ENCODE data around the gene PACRGL. TPM values are rescaled to one million over a fixed set of nuclear protein-coding genes. Genes with fewer than 3 reads are reported as not detected.

PACRGL gene
- total and polyA plus RNA-seq, 9 of the 15 experiments (the other 6 are each of a cell fraction or from before 2014, with no cell fraction given), result 6.6 to 55.0 (median 27.5) TPM

GRCh38 chr4:20735931-20736330 is 35.7 kb downstream of the PACRGL start (continued):
- TF ChIP-seq, protein P1, sequence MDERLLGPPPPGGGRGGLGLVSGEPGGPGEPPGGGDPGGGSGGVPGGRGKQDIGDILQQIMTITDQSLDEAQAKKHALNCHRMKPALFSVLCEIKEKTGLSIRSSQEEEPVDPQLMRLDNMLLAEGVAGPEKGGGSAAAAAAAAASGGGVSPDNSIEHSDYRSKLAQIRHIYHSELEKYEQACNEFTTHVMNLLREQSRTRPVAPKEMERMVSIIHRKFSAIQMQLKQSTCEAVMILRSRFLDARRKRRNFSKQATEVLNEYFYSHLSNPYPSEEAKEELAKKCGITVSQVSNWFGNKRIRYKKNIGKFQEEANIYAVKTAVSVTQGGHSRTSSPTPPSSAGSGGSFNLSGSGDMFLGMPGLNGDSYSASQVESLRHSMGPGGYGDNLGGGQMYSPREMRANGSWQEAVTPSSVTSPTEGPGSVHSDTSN (CRISPR knock-in tag; IDR thresholded peaks at IDR 0.05; ENCODE audit: low read depth), result no peak
- TF ChIP-seq, protein P1 (tag; conservative IDR thresholded peaks at IDR 0.05; ENCODE audit: low read depth), result no peak
- no peak for TF ChIP-seq ZNF766 (CRISPR knock-in tag; conservative IDR thresholded peaks at IDR 0.05)
- no peak for TF ChIP-seq ZNF830 (CRISPR knock-in tag; IDR thresholded peaks at IDR 0.05)
- TF ChIP-seq, protein P2, sequence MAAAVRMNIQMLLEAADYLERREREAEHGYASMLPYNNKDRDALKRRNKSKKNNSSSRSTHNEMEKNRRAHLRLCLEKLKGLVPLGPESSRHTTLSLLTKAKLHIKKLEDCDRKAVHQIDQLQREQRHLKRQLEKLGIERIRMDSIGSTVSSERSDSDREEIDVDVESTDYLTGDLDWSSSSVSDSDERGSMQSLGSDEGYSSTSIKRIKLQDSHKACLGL (CRISPR knock-in tag; IDR thresholded peaks at IDR 0.05; ENCODE audit: borderline replicate concordance, poor library complexity, severe bottlenecking), result no peak
- TF ChIP-seq, protein P3, sequence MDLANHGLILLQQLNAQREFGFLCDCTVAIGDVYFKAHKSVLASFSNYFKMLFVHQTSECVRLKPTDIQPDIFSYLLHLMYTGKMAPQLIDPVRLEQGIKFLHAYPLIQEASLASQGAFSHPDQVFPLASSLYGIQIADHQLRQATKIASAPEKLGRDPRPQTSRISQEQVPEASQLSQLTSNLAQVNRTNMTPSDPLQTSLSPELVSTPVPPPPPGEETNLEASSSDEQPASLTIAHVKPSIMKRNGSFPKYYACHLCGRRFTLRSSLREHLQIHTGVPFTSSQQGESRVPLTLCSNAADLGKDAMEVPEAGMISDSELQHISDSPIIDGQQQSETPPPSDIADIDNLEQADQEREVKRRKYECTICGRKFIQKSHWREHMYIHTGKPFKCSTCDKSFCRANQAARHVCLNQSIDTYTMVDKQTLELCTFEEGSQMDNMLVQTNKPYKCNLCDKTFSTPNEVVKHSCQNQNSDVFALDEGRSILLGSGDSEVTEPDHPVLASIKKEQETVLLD (IDR thresholded peaks at IDR 0.05), result no peak
- TF ChIP-seq KLF16 (IDR thresholded peaks at IDR 0.05), result no peak
- no peak for TF ChIP-seq TSC22D4 (tag; IDR thresholded peaks at IDR 0.05)
- no peak for TF ChIP-seq ZNF707 (CRISPR knock-in tag; conservative IDR thresholded peaks at IDR 0.05)
- TF ChIP-seq ZNF589 (CRISPR knock-in tag; IDR thresholded peaks at IDR 0.05; ENCODE audit: low read depth), result no peak
- no peak for TF ChIP-seq ARHGAP35 (IDR thresholded peaks at IDR 0.05; ENCODE audit: partially characterized antibody)
- no peak for TF ChIP-seq CXXC5 (CRISPR knock-in tag; IDR thresholded peaks at IDR 0.05)
